LNCaP clone FGC (cell line): ENCODE results near the gene TBX3.
A peak's percentile ranks its signal among the peaks of the same experiment; 100 is the strongest.
"Not testable (repeated sequence)": the region's sequence is repeated elsewhere in the genome, so short reads cannot be mapped to it uniquely, and the experiment has no call there.

Source experiments
- DNase-seq: peaks from one replicate; pipeline ENCODE4 v3.0.0-alpha.2; 2011; ENCODE audit warnings: low read depth
- H3K4me3 ChIP-seq: 2 replicates; pipeline ENCODE4 v1.5.1; 2011; ENCODE audit warnings: mild to moderate bottlenecking, low read depth, low read length, control low read depth
- TF ChIP-seq, protein P1 (sequence below): IDR thresholded peaks from 2 replicates; pipeline ENCODE4 v1.5.1; 2012; ENCODE audit warnings: mild to moderate bottlenecking; ENCODE audit not compliant: control insufficient read depth, insufficient read depth; ENCODE audit errors: extremely low read depth

The TBX3 gene

DNA sequence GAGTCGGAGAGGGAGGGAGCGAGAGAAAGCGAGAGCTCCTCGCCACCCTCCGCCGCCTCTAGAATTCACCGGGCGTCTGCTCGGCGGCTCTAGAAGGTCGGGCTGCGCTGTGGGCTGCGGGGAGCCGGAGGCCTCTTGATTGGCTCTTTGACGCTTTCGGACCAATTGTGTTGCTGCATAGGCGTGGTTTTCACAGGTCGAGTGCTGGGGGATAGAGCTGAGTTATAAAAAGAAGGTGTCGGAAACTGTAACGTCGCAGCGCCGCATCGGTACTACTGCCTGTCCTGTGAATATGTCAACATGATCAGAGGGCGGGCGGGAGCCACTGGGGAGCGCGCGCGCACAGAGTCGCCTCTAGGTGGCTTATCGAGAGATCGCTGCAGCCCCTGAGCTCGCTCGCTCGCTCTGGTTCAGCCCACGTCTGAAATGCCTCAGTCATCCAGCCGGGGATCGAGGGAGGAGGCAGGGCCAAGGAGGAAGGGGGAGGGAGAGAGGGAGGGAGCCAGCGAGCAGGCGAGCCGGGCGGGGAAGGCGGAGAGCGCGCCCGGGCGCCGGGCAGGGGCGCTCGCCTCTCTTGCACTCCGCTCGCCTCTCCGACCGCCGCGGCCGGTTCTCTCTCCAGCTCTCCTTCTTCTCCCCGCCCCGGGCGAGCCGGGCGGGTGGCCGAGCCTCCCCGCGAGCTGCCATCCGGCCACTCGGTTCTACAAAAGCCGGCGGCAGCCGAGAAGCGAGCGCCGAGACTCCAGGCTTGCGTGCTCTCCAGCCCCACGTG lies at the start of gene TBX3:
TBX3 (minus strand) TSS at position 78 of the 772 bp plus-strand sequence. CDS start 975 bp downstream, outside the sequence.
- H3K4me3 ChIP-seq, result peak within 1 kb of the TSS; percentile 93
- TF ChIP-seq, protein P1, sequence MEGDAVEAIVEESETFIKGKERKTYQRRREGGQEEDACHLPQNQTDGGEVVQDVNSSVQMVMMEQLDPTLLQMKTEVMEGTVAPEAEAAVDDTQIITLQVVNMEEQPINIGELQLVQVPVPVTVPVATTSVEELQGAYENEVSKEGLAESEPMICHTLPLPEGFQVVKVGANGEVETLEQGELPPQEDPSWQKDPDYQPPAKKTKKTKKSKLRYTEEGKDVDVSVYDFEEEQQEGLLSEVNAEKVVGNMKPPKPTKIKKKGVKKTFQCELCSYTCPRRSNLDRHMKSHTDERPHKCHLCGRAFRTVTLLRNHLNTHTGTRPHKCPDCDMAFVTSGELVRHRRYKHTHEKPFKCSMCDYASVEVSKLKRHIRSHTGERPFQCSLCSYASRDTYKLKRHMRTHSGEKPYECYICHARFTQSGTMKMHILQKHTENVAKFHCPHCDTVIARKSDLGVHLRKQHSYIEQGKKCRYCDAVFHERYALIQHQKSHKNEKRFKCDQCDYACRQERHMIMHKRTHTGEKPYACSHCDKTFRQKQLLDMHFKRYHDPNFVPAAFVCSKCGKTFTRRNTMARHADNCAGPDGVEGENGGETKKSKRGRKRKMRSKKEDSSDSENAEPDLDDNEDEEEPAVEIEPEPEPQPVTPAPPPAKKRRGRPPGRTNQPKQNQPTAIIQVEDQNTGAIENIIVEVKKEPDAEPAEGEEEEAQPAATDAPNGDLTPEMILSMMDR, result peak; percentile 55
- peak; percentile 100 for DNase-seq

DNA sequence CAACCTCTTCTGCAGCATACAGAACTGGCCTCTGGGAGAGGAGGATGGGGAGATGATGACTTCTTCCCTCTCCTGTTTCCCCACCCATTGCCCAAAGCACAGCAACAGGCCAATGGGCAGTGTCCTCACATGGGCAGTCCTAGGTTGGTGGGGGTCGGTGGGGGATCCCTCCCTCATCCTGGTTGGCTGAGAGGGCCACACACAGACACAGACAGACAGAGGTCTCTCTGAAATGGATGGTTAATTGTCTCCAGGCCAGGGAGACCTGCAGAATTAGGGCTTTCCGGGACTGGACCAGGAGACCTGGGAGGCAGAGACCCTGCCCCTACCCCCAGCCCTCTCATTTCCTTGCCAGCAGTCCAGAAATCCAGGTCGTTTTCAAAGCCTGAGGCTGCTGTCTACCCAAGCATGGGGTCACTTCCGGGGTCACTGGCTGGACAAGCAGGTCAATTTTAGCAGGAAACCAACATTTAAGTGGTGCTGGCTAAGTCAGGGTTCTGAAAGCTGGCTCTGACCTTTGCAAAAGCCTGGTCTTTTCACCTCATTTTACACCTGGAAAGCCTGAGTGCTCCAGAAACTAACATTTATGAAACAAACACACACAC lies 48.6 kb upstream of the TBX3 start:
- TF ChIP-seq, protein P1, result no peak
- no peak for DNase-seq
- H3K4me3 ChIP-seq, result no peak overlapping the region

DNA sequence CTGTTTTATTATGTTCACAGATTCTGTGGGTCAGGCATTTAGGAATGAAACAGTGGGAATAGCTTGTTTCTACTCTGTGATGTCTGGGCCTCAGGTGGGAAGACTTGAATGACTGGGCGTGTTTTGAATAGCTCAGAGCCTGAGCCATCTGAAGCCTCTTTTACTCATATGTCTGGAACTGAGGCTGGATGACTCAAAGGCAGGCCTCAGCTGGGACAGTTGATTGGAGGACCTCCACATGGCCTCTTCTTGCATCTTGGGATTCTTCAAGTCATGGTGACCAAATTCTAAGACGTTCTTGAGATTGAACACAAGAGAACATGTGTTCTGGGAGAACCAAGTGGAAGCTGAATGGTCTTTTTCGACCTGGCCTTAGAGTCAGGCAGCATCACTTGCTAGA lies 45.8 kb upstream of the TBX3 start:
- no peak overlapping the region for H3K4me3 ChIP-seq
- TF ChIP-seq, protein P1, result no peak
- no peak for DNase-seq

DNA sequence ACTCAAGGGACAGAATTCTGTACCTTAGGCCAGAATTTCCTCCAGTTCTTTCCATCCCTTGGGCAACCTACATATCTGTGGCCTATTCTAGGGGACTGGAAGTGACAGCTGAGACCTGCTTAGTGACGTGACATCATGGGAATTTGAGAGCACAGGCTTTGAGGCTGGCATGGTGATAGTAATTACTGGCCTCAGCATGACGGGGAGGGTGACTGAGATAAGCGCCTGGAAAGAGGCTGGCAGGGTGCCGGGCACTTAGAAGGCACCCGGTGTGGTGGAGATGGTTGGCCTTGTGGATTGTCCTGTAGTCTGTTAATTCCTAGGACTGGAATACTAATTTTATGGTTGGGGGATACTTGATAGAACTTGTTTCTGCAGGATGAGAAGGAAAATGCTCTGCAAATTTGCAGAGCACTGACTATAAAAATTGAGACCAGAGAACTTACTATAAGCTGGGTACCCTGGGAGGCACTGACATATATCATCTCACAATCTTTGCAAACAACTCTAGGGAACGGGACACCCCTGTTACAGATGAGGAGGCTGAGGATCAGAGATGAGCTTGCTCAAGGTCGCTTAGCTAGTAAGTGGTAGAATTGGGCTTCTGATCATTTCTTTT lies 42.2 kb upstream of the TBX3 start:
- DNase-seq, result no peak
- no peak overlapping the region for H3K4me3 ChIP-seq
- TF ChIP-seq, protein P1, result no peak

DNA sequence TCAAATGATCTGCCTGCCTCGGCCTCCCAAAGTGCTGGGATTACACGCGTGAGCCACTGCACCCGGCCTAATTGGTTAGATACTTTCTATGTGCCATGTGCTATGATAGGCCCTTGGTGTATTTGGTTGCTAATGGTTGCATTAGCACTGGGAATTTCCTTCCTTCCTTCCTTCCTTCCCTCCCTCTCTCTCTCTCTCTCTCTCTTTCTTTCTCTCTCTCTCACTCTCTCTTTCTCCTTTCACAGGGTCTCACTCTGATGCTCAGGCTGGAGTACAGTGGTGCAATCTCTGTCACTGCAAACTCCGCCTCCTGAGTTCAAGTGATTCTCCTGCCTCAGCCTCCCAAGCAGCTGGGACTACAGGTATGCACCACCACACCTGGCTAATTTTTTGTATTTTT lies 38.2 kb upstream of the TBX3 start:
- not testable (repeated sequence) for DNase-seq, H3K4me3 ChIP-seq

DNA sequence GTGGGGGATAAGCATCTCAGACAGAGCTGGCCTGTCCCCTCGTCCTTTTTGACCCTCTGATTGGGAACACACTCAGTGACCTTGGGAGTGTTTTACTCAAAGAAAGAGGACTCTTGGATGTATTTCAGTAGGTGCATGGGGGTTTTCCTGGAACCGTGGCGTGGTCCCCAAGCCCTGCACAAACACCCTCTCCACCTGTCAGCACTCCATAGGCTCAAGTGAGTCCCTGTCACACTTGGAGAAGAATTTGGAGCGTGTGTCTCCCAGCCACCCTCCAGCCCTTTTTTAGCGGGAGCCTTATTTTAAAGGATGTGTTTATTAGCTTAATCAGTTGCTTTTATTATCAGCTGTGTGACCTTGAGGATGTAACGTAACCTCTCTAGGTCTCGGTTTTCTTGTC lies 37.3 kb upstream of the TBX3 start:
- no peak for DNase-seq
- H3K4me3 ChIP-seq, result no peak overlapping the region
- TF ChIP-seq, protein P1, result no peak

DNA sequence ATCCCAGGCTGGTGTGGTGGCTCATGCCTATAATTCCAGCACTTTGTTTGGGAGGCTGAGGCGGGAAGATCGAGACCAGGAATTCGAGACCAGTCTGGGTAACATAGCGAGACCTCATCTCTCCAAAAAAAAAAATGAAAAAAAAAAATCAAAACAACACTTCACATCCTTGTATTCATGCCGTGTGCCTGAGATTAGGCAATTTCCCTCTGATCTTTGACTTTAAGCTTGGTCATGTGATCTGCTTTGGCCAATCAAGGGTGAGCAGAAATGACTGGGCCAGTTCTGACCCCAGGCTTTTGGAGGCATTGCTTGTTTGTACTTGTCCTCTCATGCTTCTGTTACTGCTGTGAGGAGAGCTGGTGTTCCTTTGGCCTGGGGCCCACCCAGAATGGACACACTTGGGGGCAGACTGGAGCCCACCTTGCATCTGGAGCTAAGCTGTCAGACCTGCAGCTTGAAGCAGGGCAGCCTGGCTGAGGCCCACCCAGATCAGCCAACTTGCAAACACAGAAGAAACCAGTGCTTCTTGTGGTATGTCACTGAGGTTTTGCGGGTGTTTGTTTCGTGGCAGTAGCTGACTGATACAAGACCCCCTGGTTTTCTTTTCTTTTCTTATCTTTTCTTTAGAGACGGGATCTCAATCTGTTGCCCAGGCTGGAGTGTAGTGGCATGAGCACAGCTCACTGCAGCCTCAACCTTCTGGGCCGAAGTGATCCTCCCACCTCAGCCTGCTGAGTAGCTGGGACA lies 29.7 kb upstream of the TBX3 start:
- no peak for DNase-seq
- TF ChIP-seq, protein P1, result no peak
- no peak overlapping the region for H3K4me3 ChIP-seq
